Gastroesophageal sphincter (tissue), 3 donors: ENCODE data around the gene CASQ2.

Experiments
- CTCF ChIP-seq, 4 experiments: fragments of 200-600 bp in 2 of 4; fragments of 450-650 bp in 2 of 4; sonication (generic) in 1 of 4; IDR thresholded peaks; one replicate each; pipeline ENCODE4 v1.5.1; 2017 to 2019; ENCODE audit warnings: antibody characterized with exemption in 4 of 4, mild to moderate bottlenecking in 2 of 4, moderate library complexity in 2 of 4
- POLR2A ChIP-seq, 2 donors: fragments of 450-650 bp; IDR thresholded peaks; one replicate each; pipeline ENCODE4 v1.6.1; 2017; ENCODE audit warnings: antibody characterized with exemption in 2 of 2, mild to moderate bottlenecking in 2 of 2, moderate library complexity in 1 of 2

GRCh38 chr1:115672224-115673009 is 96.1 kb downstream of the CASQ2 start:
- TF ChIP-seq CTCF (IDR thresholded peaks at IDR 0.05) (no peak), POLR2A (IDR thresholded peaks at IDR 0.05) (no peak)
